Nephron (organoid): ENCODE measurements around the gene S100A16.
A peak's percentile ranks its signal among the peaks of the same experiment; 100 is the strongest.

Source experiments
- H3K27ac Mint-ChIP-seq, 3 experiments: 2 replicates each; pipeline ENCODE4 v1.8.0; 2020; ENCODE audit warnings: mixed read lengths in 3 of 3, mild to moderate bottlenecking in 2 of 3, moderate library complexity in 1 of 3
- H3K27me3 Mint-ChIP-seq: 2 replicates; pipeline ENCODE4 v1.8.0; 2021; ENCODE audit warnings: low read depth, mild to moderate bottlenecking, moderate library complexity, mixed read lengths
- H3K36me3 Mint-ChIP-seq: 2 replicates; pipeline ENCODE4 v1.8.0; 2020; ENCODE audit warnings: low read depth, mixed read lengths
- H3K4me1 Mint-ChIP-seq: 2 replicates; pipeline ENCODE4 v1.8.0; 2020; ENCODE audit warnings: mixed read lengths
- H3K4me3 Mint-ChIP-seq, 3 experiments: 2 replicates each; pipeline ENCODE4 v1.8.0; 2020; ENCODE audit warnings: mild to moderate bottlenecking in 3 of 3, mixed read lengths in 3 of 3, moderate library complexity in 2 of 3
- H3K9me3 Mint-ChIP-seq: 2 replicates; pipeline ENCODE4 v1.8.0; 2020; ENCODE audit warnings: mixed read lengths
- CTCF ChIP-seq, 3 experiments: fragments of 200-600 bp; sonication (generic); IDR thresholded peaks; one replicate each; pipeline ENCODE4 v1.5.0; 2021; ENCODE audit warnings: antibody characterized with exemption in 3 of 3; ENCODE audit not compliant: unreplicated experiment in 3 of 3

The S100A16 gene

GRCh38 chr1:153612755-153613331 lies at the start of gene S100A16:
TSS of gene S100A16 (minus strand) at chr1:153613137. CDS start at chr1:153608151, 4,986 bp downstream.
- H3K4me3 Mint-ChIP-seq = peak within 1 kb of the TSS; percentile 75 to 92 (median 81)

GRCh38 chr1:153662269-153662668 lies 49.3 kb upstream of the S100A16 start:
- H3K4me3 Mint-ChIP-seq = peak overlapping the region in 2 of 3 experiments; percentile 3 to 41
- H3K27ac Mint-ChIP-seq = peak overlapping the region in 1 of 3 experiments; percentile 32
- no peaks in the 10 kb centered on the region for H3K9me3 Mint-ChIP-seq
- H3K27me3 Mint-ChIP-seq = no peaks in the 10 kb centered on the region
- peaks cover 13% of the 10 kb centered on the region for H3K4me1 Mint-ChIP-seq
- TF ChIP-seq CTCF (IDR thresholded peaks at IDR 0.05; ENCODE audit: unreplicated experiment in 3 of 3) = no peak
- H3K36me3 Mint-ChIP-seq = peaks cover 65% of the 10 kb centered on the region

More at GRCh38 chr1:153612755-153613331, at the start of gene S100A16:
- Mint-ChIP-seq H3K27me3 (no peaks in the 10 kb centered on the region), H3K4me1 (peaks cover 65% of the 10 kb centered on the region), H3K27ac (peak within 1 kb of the TSS; percentile 90 to 99 (median 90)), H3K9me3 (no peaks in the 10 kb centered on the region), H3K36me3 (no peaks in the 10 kb centered on the region)
- TF ChIP-seq CTCF (IDR thresholded peaks at IDR 0.05; ENCODE audit: unreplicated experiment in 3 of 3) = no peak

- Mint-ChIP-seq H3K4me1 (peaks cover 13% of the 10 kb centered on the region), H3K27ac (peak overlapping the region; percentile 4 to 80 (median 60)), H3K9me3 (no peaks in the 10 kb centered on the region), H3K27me3 (no peaks in the 10 kb centered on the region), H3K4me3 (peak overlapping the region; percentile 68 to 77 (median 75)), H3K36me3 (peaks cover 54% of the 10 kb centered on the region)
- TF ChIP-seq CTCF (IDR thresholded peaks at IDR 0.05; ENCODE audit: unreplicated experiment in 3 of 3) = no peak
Observed at GRCh38 chr1:153661111-153661708, 48.3 kb upstream of the S100A16 start.

GRCh38 chr1:153659656-153660055 lies 46.7 kb upstream of the S100A16 start:
- peaks cover 13% of the 10 kb centered on the region for H3K4me1 Mint-ChIP-seq
- no peaks in the 10 kb centered on the region for H3K9me3 Mint-ChIP-seq
- peak overlapping the region; percentile 97 to 99 (median 99) for H3K4me3 Mint-ChIP-seq
- TF ChIP-seq CTCF (IDR thresholded peaks at IDR 0.05; ENCODE audit: unreplicated experiment in 3 of 3) = no peak
- H3K27me3 Mint-ChIP-seq = no peaks in the 10 kb centered on the region
- peaks cover 39% of the 10 kb centered on the region for H3K36me3 Mint-ChIP-seq
- peak overlapping the region; percentile 82 to 98 (median 93) for H3K27ac Mint-ChIP-seq

GRCh38 chr1:153659175-153659534 lies 46.2 kb upstream of the S100A16 start:
- Mint-ChIP-seq H3K9me3 (no peaks in the 10 kb centered on the region), H3K4me1 (peaks cover 13% of the 10 kb centered on the region), H3K36me3 (peaks cover 34% of the 10 kb centered on the region), H3K27me3 (no peaks in the 10 kb centered on the region), H3K4me3 (peak overlapping the region; percentile 97 to 99 (median 99)), H3K27ac (peak overlapping the region; percentile 82 to 98 (median 93))
- TF ChIP-seq CTCF (IDR thresholded peaks at IDR 0.05; ENCODE audit: unreplicated experiment in 3 of 3) = no peak
